ENCODE measurements around the gene PTPRN. TPM values are rescaled to one million over a fixed set of nuclear protein-coding genes. Genes with fewer than 3 reads are reported as not detected.
A peak's percentile ranks its signal among the peaks of the same experiment; 100 is the strongest.

PTPRN gene
- total and polyA plus RNA-seq, 9 of the 15 experiments (the other 6 are each of a cell fraction or from before 2014, with no cell fraction given): 0.15 to 2.4 (median 0.43) TPM; not detected in 1

DNA sequence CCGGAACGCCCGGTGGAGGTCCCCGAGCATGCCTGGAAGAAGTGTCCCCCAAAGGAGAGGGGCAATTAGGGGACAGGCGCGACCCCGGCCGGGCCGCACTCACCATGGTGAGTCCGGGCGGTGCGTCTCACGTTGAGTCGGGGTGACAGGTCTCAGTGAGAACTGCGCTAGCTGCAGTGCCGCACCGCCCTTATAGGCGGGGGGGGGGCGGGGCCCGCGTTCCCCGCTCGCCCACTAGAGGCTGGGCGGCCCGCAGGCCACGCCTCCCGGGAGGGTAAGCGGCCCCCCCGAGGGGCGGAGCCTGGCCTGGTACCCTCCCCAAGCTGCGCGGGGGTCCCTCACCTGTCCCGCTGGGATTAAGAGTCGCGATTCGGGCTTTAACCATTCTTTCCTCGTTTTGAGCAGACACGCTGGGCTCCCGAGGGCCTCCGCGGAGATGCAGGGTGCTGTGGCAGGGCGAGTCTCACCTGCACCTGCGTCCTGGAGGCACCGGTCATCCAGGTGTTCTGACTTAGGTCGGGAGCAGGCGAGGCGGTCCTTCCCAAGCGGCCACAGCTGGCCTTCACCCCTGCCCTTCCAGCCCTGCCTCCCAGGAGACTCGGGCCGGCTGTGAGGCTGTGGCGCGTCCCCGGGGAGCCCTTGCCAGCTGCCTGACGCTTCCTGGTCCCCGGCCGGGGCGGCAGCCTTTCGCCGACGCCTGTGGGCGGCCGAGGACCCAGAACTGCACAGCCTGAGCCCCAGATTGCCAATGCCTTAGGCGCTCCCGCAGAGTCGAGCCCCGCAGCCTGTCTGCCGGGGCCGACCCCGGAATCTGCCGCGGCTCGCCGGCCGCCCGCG is 55.2 kb downstream of the PTPRN start, which contains the start of gene TUBA4A (continued):
- TF ChIP-seq ZNF407 (IDR thresholded peaks at IDR 0.05; ENCODE audit: low read depth): no peak
- no peak for TF ChIP-seq DLX4 (CRISPR knock-in tag; IDR thresholded peaks at IDR 0.05)
- no peak for TF ChIP-seq ZC3H11A (IDR thresholded peaks at IDR 0.05; ENCODE audit: low read depth, low read length)
- no peak for TF ChIP-seq ZNF717 (CRISPR knock-in tag; IDR thresholded peaks at IDR 0.05)
- no peak for TF ChIP-seq U2AF2 (optimal IDR thresholded peaks at IDR 0.05; ENCODE audit: low read depth, low read length)
- no peak for TF ChIP-seq ZSCAN29 (IDR thresholded peaks at IDR 0.05)
- TF ChIP-seq SMC3 (conservative IDR thresholded peaks at IDR 0.05; ENCODE audit: insufficient read depth, low read depth, low read length): no peak
- TF ChIP-seq, protein P1, sequence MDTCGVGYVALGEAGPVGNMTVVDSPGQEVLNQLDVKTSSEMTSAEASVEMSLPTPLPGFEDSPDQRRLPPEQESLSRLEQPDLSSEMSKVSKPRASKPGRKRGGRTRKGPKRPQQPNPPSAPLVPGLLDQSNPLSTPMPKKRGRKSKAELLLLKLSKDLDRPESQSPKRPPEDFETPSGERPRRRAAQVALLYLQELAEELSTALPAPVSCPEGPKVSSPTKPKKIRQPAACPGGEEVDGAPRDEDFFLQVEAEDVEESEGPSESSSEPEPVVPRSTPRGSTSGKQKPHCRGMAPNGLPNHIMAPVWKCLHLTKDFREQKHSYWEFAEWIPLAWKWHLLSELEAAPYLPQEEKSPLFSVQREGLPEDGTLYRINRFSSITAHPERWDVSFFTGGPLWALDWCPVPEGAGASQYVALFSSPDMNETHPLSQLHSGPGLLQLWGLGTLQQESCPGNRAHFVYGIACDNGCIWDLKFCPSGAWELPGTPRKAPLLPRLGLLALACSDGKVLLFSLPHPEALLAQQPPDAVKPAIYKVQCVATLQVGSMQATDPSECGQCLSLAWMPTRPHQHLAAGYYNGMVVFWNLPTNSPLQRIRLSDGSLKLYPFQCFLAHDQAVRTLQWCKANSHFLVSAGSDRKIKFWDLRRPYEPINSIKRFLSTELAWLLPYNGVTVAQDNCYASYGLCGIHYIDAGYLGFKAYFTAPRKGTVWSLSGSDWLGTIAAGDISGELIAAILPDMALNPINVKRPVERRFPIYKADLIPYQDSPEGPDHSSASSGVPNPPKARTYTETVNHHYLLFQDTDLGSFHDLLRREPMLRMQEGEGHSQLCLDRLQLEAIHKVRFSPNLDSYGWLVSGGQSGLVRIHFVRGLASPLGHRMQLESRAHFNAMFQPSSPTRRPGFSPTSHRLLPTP (IDR thresholded peaks at IDR 0.05; ENCODE audit: borderline replicate concordance, extremely low read depth, insufficient read length): no peak
- TF ChIP-seq POLR2A (conservative IDR thresholded peaks at IDR 0.05): peak; percentile 91
- TF ChIP-seq MTF1 (CRISPR knock-in tag; IDR thresholded peaks at IDR 0.05; ENCODE audit: borderline replicate concordance): no peak
